ENCODE data around the gene RHOJ. TPM values are rescaled to one million over a fixed set of nuclear protein-coding genes. Genes with fewer than 3 reads are reported as not detected.

RHOJ gene
- polyA plus RNA-seq, 4 donors, result 0.45 to 11.1 (median 5.9) TPM

- Histone ChIP-seq H3K4me3 (ENCODE audit: low read depth in 1 of 3, low read length in 3 of 3) (no peak overlapping the region), H3K9me3 (ENCODE audit: control insufficient read depth in 2 of 2, insufficient read depth in 1 of 2, low read depth in 1 of 2, low read length in 1 of 2) (peaks cover 0 to 3% of the 10 kb centered on the region in 2 donors), H3K36me3 (ENCODE audit: control insufficient read depth in 3 of 3, insufficient read depth in 2 of 3, low read depth in 1 of 3, low read length in 3 of 3) (no peaks in the 10 kb centered on the region), H3K27ac (ENCODE audit: low read depth in 1 of 3, low read length in 2 of 3) (no peak overlapping the region), H3K27me3 (ENCODE audit: control insufficient read depth in 3 of 3, insufficient read depth in 3 of 3, low read length in 3 of 3) (no peaks in the 10 kb centered on the region), H3K4me1 (ENCODE audit: control insufficient read depth in 3 of 3, insufficient read depth in 2 of 3, low read depth in 1 of 3, low read length in 2 of 3) (no peaks in the 10 kb centered on the region)
- DNase-seq (no peak), FAIRE-seq (no peak)
- WGBS, 3 donors, result 86 to 96% (median 93%) methylated on average over 2 of the region's 2 CpGs
These were observed 11.0 kb upstream of the RHOJ start for GRCh38 chr14:63193236-63193635.

DNA sequence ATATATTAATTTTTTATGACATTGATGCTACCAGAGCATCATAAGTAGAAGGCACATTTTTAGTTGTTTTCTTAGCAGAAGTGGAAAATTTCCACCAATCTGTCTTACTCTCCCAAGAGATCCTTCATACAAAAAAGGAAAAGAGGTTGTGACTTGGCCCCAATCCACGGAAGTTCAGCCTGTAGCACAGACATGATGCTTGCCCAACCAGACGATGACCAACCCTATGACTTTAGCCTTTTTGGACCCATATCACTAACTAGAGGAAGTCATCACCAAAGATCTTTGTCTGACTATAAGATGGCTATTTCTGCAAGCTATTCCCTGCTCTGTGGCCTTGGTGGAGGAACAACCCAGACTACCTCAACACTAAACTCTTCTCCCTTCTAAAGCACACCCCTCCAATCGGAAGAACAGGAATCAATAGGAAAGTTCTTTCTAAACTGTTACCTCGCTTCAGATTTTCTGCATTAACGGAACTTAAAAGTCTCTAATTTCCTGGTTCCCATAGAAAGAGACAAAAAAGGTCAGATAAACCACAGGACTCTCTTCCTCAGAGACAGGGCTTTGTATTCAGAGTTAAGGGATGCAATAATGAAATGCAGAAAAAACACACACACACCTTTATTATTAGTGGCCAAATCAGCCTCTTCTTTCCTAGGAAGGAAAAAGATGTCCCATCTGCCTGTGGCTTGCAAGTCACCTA is 4.1 kb upstream of the RHOJ start:
- no peak for FAIRE-seq
- 84 to 89% (median 86%) methylated on average over 5 of the region's 5 CpGs for WGBS, 3 donors
- no peak overlapping the region for H3K27ac ChIP-seq (ENCODE audit: low read depth in 1 of 3, low read length in 2 of 3)

DNA sequence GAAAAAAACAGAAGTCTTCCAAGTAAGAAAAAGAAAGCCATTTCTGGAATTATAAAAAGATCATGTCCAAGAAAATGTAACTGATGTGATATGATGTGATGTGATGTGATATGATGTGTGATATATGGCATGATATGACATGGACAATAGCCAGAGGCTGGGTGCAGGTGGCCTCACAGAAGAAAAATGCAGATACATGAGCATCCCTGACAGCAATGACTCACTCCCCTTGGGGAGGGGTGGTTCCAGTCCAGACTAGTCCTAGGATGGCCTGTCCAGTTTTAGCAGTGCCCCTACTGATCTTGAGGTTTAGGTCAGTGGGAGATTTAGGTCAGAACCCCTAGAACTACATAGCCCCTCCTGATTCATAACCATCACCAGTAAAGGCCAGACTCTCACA is 3.5 kb upstream of the RHOJ start:
- H3K4me3 ChIP-seq (ENCODE audit: low read depth in 1 of 3, low read length in 3 of 3), result no peak overlapping the region
- no peaks in the 10 kb centered on the region for H3K36me3 ChIP-seq (ENCODE audit: control insufficient read depth in 3 of 3, insufficient read depth in 2 of 3, low read depth in 1 of 3, low read length in 3 of 3)
- no peak for DNase-seq
- H3K9me3 ChIP-seq (ENCODE audit: control insufficient read depth in 2 of 2, insufficient read depth in 1 of 2, low read depth in 1 of 2, low read length in 1 of 2), result no peaks in the 10 kb centered on the region
- FAIRE-seq, result no peak
- H3K27me3 ChIP-seq (ENCODE audit: control insufficient read depth in 3 of 3, insufficient read depth in 3 of 3, low read length in 3 of 3), result no peaks in the 10 kb centered on the region
- no peaks in the 10 kb centered on the region for H3K4me1 ChIP-seq (ENCODE audit: control insufficient read depth in 3 of 3, insufficient read depth in 2 of 3, low read depth in 1 of 3, low read length in 2 of 3)
- no peak overlapping the region for H3K27ac ChIP-seq (ENCODE audit: low read depth in 1 of 3, low read length in 2 of 3)

More for the DNA sequence above, 4.1 kb upstream of the RHOJ start:
- no peak for DNase-seq
- H3K4me1 ChIP-seq (ENCODE audit: control insufficient read depth in 3 of 3, insufficient read depth in 2 of 3, low read depth in 1 of 3, low read length in 2 of 3), result no peaks in the 10 kb centered on the region
- no peaks in the 10 kb centered on the region for H3K9me3 ChIP-seq (ENCODE audit: control insufficient read depth in 2 of 2, insufficient read depth in 1 of 2, low read depth in 1 of 2, low read length in 1 of 2)
- no peaks in the 10 kb centered on the region for H3K36me3 ChIP-seq (ENCODE audit: control insufficient read depth in 3 of 3, insufficient read depth in 2 of 3, low read depth in 1 of 3, low read length in 3 of 3)
- no peak overlapping the region for H3K4me3 ChIP-seq (ENCODE audit: low read depth in 1 of 3, low read length in 3 of 3)
- no peaks in the 10 kb centered on the region for H3K27me3 ChIP-seq (ENCODE audit: control insufficient read depth in 3 of 3, insufficient read depth in 3 of 3, low read length in 3 of 3)

- Histone ChIP-seq H3K27ac (ENCODE audit: low read depth in 1 of 3, low read length in 2 of 3) (no peak overlapping the region), H3K4me1 (ENCODE audit: control insufficient read depth in 3 of 3, insufficient read depth in 2 of 3, low read depth in 1 of 3, low read length in 2 of 3) (no peaks in the 10 kb centered on the region), H3K36me3 (ENCODE audit: control insufficient read depth in 3 of 3, insufficient read depth in 2 of 3, low read depth in 1 of 3, low read length in 3 of 3) (no peaks in the 10 kb centered on the region), H3K27me3 (ENCODE audit: control insufficient read depth in 3 of 3, insufficient read depth in 3 of 3, low read length in 3 of 3) (no peaks in the 10 kb centered on the region), H3K9me3 (ENCODE audit: control insufficient read depth in 2 of 2, insufficient read depth in 1 of 2, low read depth in 1 of 2, low read length in 1 of 2) (no peaks in the 10 kb centered on the region), H3K4me3 (ENCODE audit: low read depth in 1 of 3, low read length in 3 of 3) (no peak overlapping the region)
- FAIRE-seq, result no peak
- 82 to 90% (median 89%) methylated on average over 2 of the region's 2 CpGs for WGBS, 3 donors
- DNase-seq, result no peak
These were observed 1.2 kb upstream of the RHOJ start for GRCh38 chr14:63203015-63203414.

GRCh38 chr14:63203618-63204406 is 431 bp upstream of the RHOJ start:
- WGBS, 3 donors, result 15 to 22% (median 21%) methylated on average over 11 of the region's 11 CpGs
- Histone ChIP-seq H3K4me1 (ENCODE audit: control insufficient read depth in 3 of 3, insufficient read depth in 2 of 3, low read depth in 1 of 3, low read length in 2 of 3) (no peaks in the 10 kb centered on the region), H3K4me3 (ENCODE audit: low read depth in 1 of 3, low read length in 3 of 3) (peak overlapping the region in 1 of 3 donors; percentile 50), H3K27ac (ENCODE audit: low read depth in 1 of 3, low read length in 2 of 3) (peak overlapping the region; percentile 55 to 90 (median 76)), H3K27me3 (ENCODE audit: control insufficient read depth in 3 of 3, insufficient read depth in 3 of 3, low read length in 3 of 3) (no peaks in the 10 kb centered on the region), H3K36me3 (ENCODE audit: control insufficient read depth in 3 of 3, insufficient read depth in 2 of 3, low read depth in 1 of 3, low read length in 3 of 3) (no peaks in the 10 kb centered on the region), H3K9me3 (ENCODE audit: control insufficient read depth in 2 of 2, insufficient read depth in 1 of 2, low read depth in 1 of 2, low read length in 1 of 2) (no peaks in the 10 kb centered on the region)
- FAIRE-seq (no peak), DNase-seq (peak; percentile 16 to 67)

GRCh38 chr14:63205044-63205575 is 867 bp downstream of the RHOJ start:
- no peaks in the 10 kb centered on the region for H3K36me3 ChIP-seq (ENCODE audit: control insufficient read depth in 3 of 3, insufficient read depth in 2 of 3, low read depth in 1 of 3, low read length in 3 of 3)
- no peak for FAIRE-seq
- peak overlapping the region in 2 of 3 donors; percentile 76 to 90 for H3K27ac ChIP-seq (ENCODE audit: low read depth in 1 of 3, low read length in 2 of 3)
- H3K27me3 ChIP-seq (ENCODE audit: control insufficient read depth in 3 of 3, insufficient read depth in 3 of 3, low read length in 3 of 3), result no peaks in the 10 kb centered on the region
- H3K4me3 ChIP-seq (ENCODE audit: low read depth in 1 of 3, low read length in 3 of 3), result peak overlapping the region in 1 of 3 donors; percentile 50
- DNase-seq, result peak in 1 of 2 donors; percentile 6
- H3K4me1 ChIP-seq (ENCODE audit: control insufficient read depth in 3 of 3, insufficient read depth in 2 of 3, low read depth in 1 of 3, low read length in 2 of 3), result no peaks in the 10 kb centered on the region
- no peaks in the 10 kb centered on the region for H3K9me3 ChIP-seq (ENCODE audit: control insufficient read depth in 2 of 2, insufficient read depth in 1 of 2, low read depth in 1 of 2, low read length in 1 of 2)
- 44 to 74% (median 67%) methylated on average over 10 of the region's 10 CpGs for WGBS, 3 donors

- Histone ChIP-seq H3K36me3 (ENCODE audit: control insufficient read depth in 3 of 3, insufficient read depth in 2 of 3, low read depth in 1 of 3, low read length in 3 of 3) (no peaks in the 10 kb centered on the region), H3K4me3 (ENCODE audit: low read depth in 1 of 3, low read length in 3 of 3) (peak overlapping the region in 1 of 3 donors; percentile 7), H3K27me3 (ENCODE audit: control insufficient read depth in 3 of 3, insufficient read depth in 3 of 3, low read length in 3 of 3) (no peaks in the 10 kb centered on the region), H3K4me1 (ENCODE audit: control insufficient read depth in 3 of 3, insufficient read depth in 2 of 3, low read depth in 1 of 3, low read length in 2 of 3) (no peaks in the 10 kb centered on the region), H3K9me3 (ENCODE audit: control insufficient read depth in 2 of 2, insufficient read depth in 1 of 2, low read depth in 1 of 2, low read length in 1 of 2) (no peaks in the 10 kb centered on the region), H3K27ac (ENCODE audit: low read depth in 1 of 3, low read length in 2 of 3) (peak overlapping the region in 1 of 3 donors; percentile 76)
- DNase-seq (no peak), FAIRE-seq (no peak)
These were observed 1.6 kb downstream of the RHOJ start for GRCh38 chr14:63205866-63206265.

GRCh38 chr14:63209160-63209559 is 4.9 kb downstream of the RHOJ start:
- Histone ChIP-seq H3K36me3 (ENCODE audit: control insufficient read depth in 3 of 3, insufficient read depth in 2 of 3, low read depth in 1 of 3, low read length in 3 of 3) (no peaks in the 10 kb centered on the region), H3K27ac (ENCODE audit: low read depth in 1 of 3, low read length in 2 of 3) (no peak overlapping the region), H3K4me1 (ENCODE audit: control insufficient read depth in 3 of 3, insufficient read depth in 2 of 3, low read depth in 1 of 3, low read length in 2 of 3) (no peaks in the 10 kb centered on the region), H3K9me3 (ENCODE audit: control insufficient read depth in 2 of 2, insufficient read depth in 1 of 2, low read depth in 1 of 2, low read length in 1 of 2) (no peaks in the 10 kb centered on the region), H3K27me3 (ENCODE audit: control insufficient read depth in 3 of 3, insufficient read depth in 3 of 3, low read length in 3 of 3) (no peaks in the 10 kb centered on the region), H3K4me3 (ENCODE audit: low read depth in 1 of 3, low read length in 3 of 3) (no peak overlapping the region)
- 91 to 100% (median 96%) methylated on average over 1 of the region's 1 CpG for WGBS, 3 donors
- FAIRE-seq, result no peak
- no peak for DNase-seq
